HG02759 (cell line): ENCODE data around the gene IPCEF1.
A peak's percentile ranks its signal among the peaks of the same experiment; 100 is the strongest.

Experiments
- ATAC-seq: cut with Tn5 transposase; IDR thresholded peaks from one replicate; pipeline ENCODE4 v1.9.1; 2021; ENCODE audit warnings: mild to moderate bottlenecking, moderate library complexity; ENCODE audit not compliant: unreplicated experiment

IPCEF1 gene

GRCh38 chr6:154356690-154357089 is at the start of gene IPCEF1:
IPCEF1 (minus strand) TSS chr6:154356803; CDS start chr6:154265947, 90,856 bp downstream.
- peak; percentile 30 for ATAC-seq

- no peak for ATAC-seq
Measured at GRCh38 chr6:154406301-154406700, 49.7 kb upstream of the IPCEF1 start.

- ATAC-seq: no peak
Measured at GRCh38 chr6:154404791-154405400, 48.3 kb upstream of the IPCEF1 start.

- ATAC-seq: peak; percentile 43
Measured at GRCh38 chr6:154403788-154404187, 47.2 kb upstream of the IPCEF1 start.

- ATAC-seq: no peak
Measured at GRCh38 chr6:154402081-154402780, 45.6 kb upstream of the IPCEF1 start.

- no peak for ATAC-seq
Measured at GRCh38 chr6:154399097-154399496, 42.5 kb upstream of the IPCEF1 start.

- no peak for ATAC-seq
Measured at GRCh38 chr6:154397491-154398195, 41.0 kb upstream of the IPCEF1 start.

- ATAC-seq: no peak
Measured at GRCh38 chr6:154395878-154396277, 39.3 kb upstream of the IPCEF1 start.

GRCh38 chr6:154395316-154395715 is 38.7 kb upstream of the IPCEF1 start:
- no peak for ATAC-seq

- no peak for ATAC-seq
Measured at GRCh38 chr6:154394571-154394970, 38.0 kb upstream of the IPCEF1 start.

- no peak for ATAC-seq
Measured at GRCh38 chr6:154390034-154390433, 33.4 kb upstream of the IPCEF1 start.

- ATAC-seq: no peak
Measured at GRCh38 chr6:154388803-154389202, 32.2 kb upstream of the IPCEF1 start.

- ATAC-seq: no peak
Measured at GRCh38 chr6:154386848-154387717, 30.5 kb upstream of the IPCEF1 start.

GRCh38 chr6:154384191-154384590 is 27.6 kb upstream of the IPCEF1 start:
- ATAC-seq: no peak

- no peak for ATAC-seq
Measured at GRCh38 chr6:154383273-154383672, 26.7 kb upstream of the IPCEF1 start.

GRCh38 chr6:154382740-154383139 is 26.1 kb upstream of the IPCEF1 start:
- no peak for ATAC-seq

- ATAC-seq: no peak
Measured at GRCh38 chr6:154381548-154381947, 24.9 kb upstream of the IPCEF1 start.

- no peak for ATAC-seq
Measured at GRCh38 chr6:154380741-154381140, 24.1 kb upstream of the IPCEF1 start.

- no peak for ATAC-seq
Measured at GRCh38 chr6:154379585-154379984, 23.0 kb upstream of the IPCEF1 start.

- ATAC-seq: no peak
Measured at GRCh38 chr6:154378518-154378917, 21.9 kb upstream of the IPCEF1 start.

GRCh38 chr6:154377726-154378125 is 21.1 kb upstream of the IPCEF1 start:
- no peak for ATAC-seq
